ENCODE measurements around the gene SPIRE1. TPM values are rescaled to one million over a fixed set of nuclear protein-coding genes. Genes with fewer than 3 reads are reported as not detected.

The SPIRE1 gene
- total RNA-seq, 1 experiment from 2014 or later: 16.6 TPM

DNA sequence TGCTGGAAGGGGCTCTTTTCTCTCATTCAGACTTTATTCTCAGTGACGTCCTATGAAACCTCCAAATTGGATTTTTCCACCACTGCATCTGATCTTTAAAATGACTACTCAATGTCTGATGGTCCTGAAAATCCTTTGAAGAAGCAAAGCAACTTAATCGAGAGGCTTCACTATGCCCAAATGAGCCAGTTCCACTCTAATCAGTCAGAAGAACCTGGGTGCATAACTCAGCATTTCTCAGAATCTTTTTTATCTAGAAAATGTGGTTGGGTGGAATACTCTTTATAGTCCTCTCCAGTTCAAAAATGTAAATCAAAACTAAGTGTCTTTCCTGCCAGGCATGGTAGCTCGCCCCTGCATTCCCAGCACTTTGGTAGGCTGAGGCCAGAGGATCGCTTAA is 189.5 kb downstream of the SPIRE1 start:
- Histone ChIP-seq H3K4ac (ENCODE audit: low read depth, low read length) (no peak overlapping the region), H3K9ac (ENCODE audit: extremely low read depth, insufficient read length, low read length) (no peak overlapping the region), H3K4me2 (ENCODE audit: insufficient read depth, insufficient read length, low read length) (no peak overlapping the region), H2BK12ac (ENCODE audit: insufficient read length, low read depth, low read length) (no peak overlapping the region), H2AK5ac (ENCODE audit: insufficient read length, low read length) (no peak overlapping the region), H2AFZ (ENCODE audit: low read length) (no peak overlapping the region), H4K8ac (replicated peaks; ENCODE audit: insufficient read length, low read depth, low read length) (no peak overlapping the region), H3K14ac (ENCODE audit: insufficient read depth, low read length) (no peak overlapping the region), H3K23ac (ENCODE audit: insufficient read length, low read depth, low read length) (no peak overlapping the region), H2BK20ac (ENCODE audit: low read depth, low read length, poor library complexity, severe bottlenecking) (no peak overlapping the region), H2BK15ac (ENCODE audit: low read depth, low read length) (no peak overlapping the region), H3K79me2 (ENCODE audit: insufficient read depth, low read length) (no peaks in the 10 kb centered on the region), H2BK120ac (ENCODE audit: low read depth, low read length, poor library complexity, severe bottlenecking) (no peak overlapping the region), H4K20me1 (ENCODE audit: control insufficient read depth, insufficient read depth, insufficient read length) (no peaks in the 10 kb centered on the region), H4K5ac (ENCODE audit: insufficient read length, low read depth, low read length) (no peak overlapping the region), H3K18ac (ENCODE audit: insufficient read length, low read depth, low read length) (no peak overlapping the region), H3K4me1 (ENCODE audit: insufficient read depth, low read length) (no peaks in the 10 kb centered on the region), H3K79me1 (ENCODE audit: insufficient read depth, low read depth, low read length, poor library complexity, severe bottlenecking) (no peaks in the 10 kb centered on the region), H3K9me3 (ENCODE audit: control insufficient read depth, low read depth, low read length) (no peaks in the 10 kb centered on the region), H3T11ph (ENCODE audit: low read length) (no peak overlapping the region), H3K27me3 (ENCODE audit: insufficient read depth, low read length) (no peaks in the 10 kb centered on the region), H2BK5ac (ENCODE audit: insufficient read length, low read length) (no peak overlapping the region), H3K56ac (ENCODE audit: insufficient read length, low read depth, low read length) (no peak overlapping the region), H4K91ac (ENCODE audit: insufficient read length, low read depth, low read length) (no peak overlapping the region), H3K27ac (ENCODE audit: insufficient read length, low read depth, low read length) (no peak overlapping the region), H3K23me2 (ENCODE audit: insufficient read length, low read depth, low read length, poor library complexity, severe bottlenecking) (no peaks in the 10 kb centered on the region)
- TF ChIP-seq, protein P1, sequence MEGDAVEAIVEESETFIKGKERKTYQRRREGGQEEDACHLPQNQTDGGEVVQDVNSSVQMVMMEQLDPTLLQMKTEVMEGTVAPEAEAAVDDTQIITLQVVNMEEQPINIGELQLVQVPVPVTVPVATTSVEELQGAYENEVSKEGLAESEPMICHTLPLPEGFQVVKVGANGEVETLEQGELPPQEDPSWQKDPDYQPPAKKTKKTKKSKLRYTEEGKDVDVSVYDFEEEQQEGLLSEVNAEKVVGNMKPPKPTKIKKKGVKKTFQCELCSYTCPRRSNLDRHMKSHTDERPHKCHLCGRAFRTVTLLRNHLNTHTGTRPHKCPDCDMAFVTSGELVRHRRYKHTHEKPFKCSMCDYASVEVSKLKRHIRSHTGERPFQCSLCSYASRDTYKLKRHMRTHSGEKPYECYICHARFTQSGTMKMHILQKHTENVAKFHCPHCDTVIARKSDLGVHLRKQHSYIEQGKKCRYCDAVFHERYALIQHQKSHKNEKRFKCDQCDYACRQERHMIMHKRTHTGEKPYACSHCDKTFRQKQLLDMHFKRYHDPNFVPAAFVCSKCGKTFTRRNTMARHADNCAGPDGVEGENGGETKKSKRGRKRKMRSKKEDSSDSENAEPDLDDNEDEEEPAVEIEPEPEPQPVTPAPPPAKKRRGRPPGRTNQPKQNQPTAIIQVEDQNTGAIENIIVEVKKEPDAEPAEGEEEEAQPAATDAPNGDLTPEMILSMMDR (conservative IDR thresholded peaks at IDR 0.05): no peak
- no peaks in the 10 kb centered on the region for H3K36me3 Mint-ChIP-seq (ENCODE audit: insufficient read depth in 1 of 3, low read depth in 3 of 3)
- DNase-seq: no peak
- WGBS (ENCODE audit: extremely low coverage, insufficient read length, low lambda C conversion rate): no CpG with 5 or more reads among the region's 4 CpGs
- H3K9me3 Mint-ChIP-seq: no peaks in the 10 kb centered on the region
- H3K4me3 Mint-ChIP-seq: no peak overlapping the region
- peak overlapping the region in 2 of 3 experiments; percentile 45 to 79; a peak in 2 of 7 replicates for H3K27ac Mint-ChIP-seq
- no peaks in the 10 kb centered on the region for H3K27me3 Mint-ChIP-seq (ENCODE audit: low read depth)
- H3K4me1 Mint-ChIP-seq: no peaks in the 10 kb centered on the region

Data from H9 (cell line).